ENCODE measurements around the gene ANGPTL4. TPM values are rescaled to one million over a fixed set of nuclear protein-coding genes. Genes with fewer than 3 reads are reported as not detected.
"Not testable (repeated sequence)": the region's sequence is repeated elsewhere in the genome, so short reads cannot be mapped to it uniquely, and the experiment has no call there.

Gene ANGPTL4
- total RNA-seq, 1 experiment from 2014 or later = 1.7 TPM

GRCh38 chr19:8404391-8405151 is 40.6 kb downstream of the ANGPTL4 start:
- no peak overlapping the region for H3K27ac ChIP-seq (ENCODE audit: low read depth, low read length, poor library complexity, severe bottlenecking)
- H3K36me3 ChIP-seq (ENCODE audit: insufficient read depth, low read length, poor library complexity, severe bottlenecking) = peaks cover 3% of the 10 kb centered on the region
- BruUV-seq (replicated peaks) = no TSS peak
- H3K9me3 ChIP-seq (ENCODE audit: low read depth, low read length, poor library complexity, severe bottlenecking) = no peaks in the 10 kb centered on the region
- no peaks in the 10 kb centered on the region for H3K27me3 ChIP-seq (replicated peaks; ENCODE audit: insufficient read depth, low read depth, low read length, poor library complexity)
- CTCF ChIA-PET = no interaction called here
- intact Hi-C loops (cut with micrococcal nuclease; ENCODE audit: unreplicated experiment) = no loop called here
- TF ChIP-seq EZH2 (IDR thresholded peaks at IDR 0.05; ENCODE audit: borderline replicate concordance, low read depth, low read length, poor library complexity, severe bottlenecking) (no peak), CTCF (conservative IDR thresholded peaks at IDR 0.05; ENCODE audit: low read depth, low read length) (no peak)
- DNase-seq (ENCODE audit: low spot score) = no peak
- H3K4me1 ChIP-seq (ENCODE audit: insufficient read depth, low read length, poor library complexity, severe bottlenecking) = no peaks in the 10 kb centered on the region
- H3K4me3 ChIP-seq (ENCODE audit: low read depth, low read length, poor library complexity, severe bottlenecking) = no peak overlapping the region
- POLR2A ChIA-PET (ENCODE audit: low non-redundant PET) = no interaction called here

DNA sequence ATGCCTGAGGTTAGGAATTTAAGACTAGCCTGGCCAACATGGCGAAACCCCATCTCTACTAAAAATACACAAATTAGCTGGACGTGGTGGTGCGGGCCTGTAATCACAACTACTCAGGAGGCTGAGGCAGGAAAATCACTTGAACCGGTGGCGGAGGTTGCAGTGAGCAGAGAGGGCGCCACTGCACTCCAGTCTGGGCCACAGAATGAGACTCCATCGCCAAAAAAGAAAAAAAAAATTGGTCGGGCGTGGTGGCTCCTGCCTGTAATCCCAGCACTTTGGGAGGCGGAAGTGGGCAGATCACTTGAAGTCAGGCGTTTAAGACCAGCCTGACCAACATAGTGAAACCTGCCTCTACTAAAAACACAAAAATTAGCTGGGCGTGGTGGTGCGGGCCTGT is 46.8 kb downstream of the ANGPTL4 start:
- H3K27ac ChIP-seq (ENCODE audit: low read depth, low read length, poor library complexity, severe bottlenecking); CTCF ChIA-PET; H3K4me1 ChIP-seq (ENCODE audit: insufficient read depth, low read length, poor library complexity, severe bottlenecking); H3K4me3 ChIP-seq (ENCODE audit: low read depth, low read length, poor library complexity, severe bottlenecking); H3K27me3 ChIP-seq (replicated peaks; ENCODE audit: insufficient read depth, low read depth, low read length, poor library complexity); intact Hi-C loops (cut with micrococcal nuclease; ENCODE audit: unreplicated experiment); H3K36me3 ChIP-seq (ENCODE audit: insufficient read depth, low read length, poor library complexity, severe bottlenecking); DNase-seq (ENCODE audit: low spot score); H3K9me3 ChIP-seq (ENCODE audit: low read depth, low read length, poor library complexity, severe bottlenecking); POLR2A ChIA-PET (ENCODE audit: low non-redundant PET); BruUV-seq (replicated peaks): not testable (repeated sequence)
- 0 out of 2 replicates have a peak, but pooled peaks have one; percentile 17 for TF ChIP-seq CTCF (conservative IDR thresholded peaks at IDR 0.05; ENCODE audit: low read depth, low read length)

GRCh38 chr19:8412783-8413628 is 49.1 kb downstream of the ANGPTL4 start, which contains the start of gene MARCHF2:
MARCHF2 (plus strand) TSS chr19:8413305; CDS start chr19:8421841, 8,536 bp downstream.
- TF ChIP-seq CTCF (conservative IDR thresholded peaks at IDR 0.05; ENCODE audit: low read depth, low read length) = peak; percentile 67
- no peak for TF ChIP-seq EZH2 (IDR thresholded peaks at IDR 0.05; ENCODE audit: borderline replicate concordance, low read depth, low read length, poor library complexity, severe bottlenecking)
- CTCF ChIA-PET = interaction anchor here (0.5 to 0.8 kb wide), 8 partner anchors 23 to 281 kb away, joined by 3 to 5 read pairs (median 4); partner anchors contain the start of genes HNRNPM and RAB11B
- DNase-seq (ENCODE audit: low spot score) = peak; percentile 97
- Histone ChIP-seq H3K27ac (ENCODE audit: low read depth, low read length, poor library complexity, severe bottlenecking) (peak within 1 kb of the TSS; percentile 57), H3K36me3 (ENCODE audit: insufficient read depth, low read length, poor library complexity, severe bottlenecking) (no peaks in the 10 kb centered on the region), H3K4me3 (ENCODE audit: low read depth, low read length, poor library complexity, severe bottlenecking) (peak within 1 kb of the TSS; percentile 68), H3K4me1 (ENCODE audit: insufficient read depth, low read length, poor library complexity, severe bottlenecking) (no peaks in the 10 kb centered on the region), H3K27me3 (replicated peaks; ENCODE audit: insufficient read depth, low read depth, low read length, poor library complexity) (no peaks in the 10 kb centered on the region), H3K9me3 (ENCODE audit: low read depth, low read length, poor library complexity, severe bottlenecking) (no peaks in the 10 kb centered on the region)
- no TSS peak for BruUV-seq (replicated peaks)
- POLR2A ChIA-PET (ENCODE audit: low non-redundant PET) = interaction anchor here (0.5 to 0.6 kb wide), 2 partner anchors 12 to 38 kb away, joined by 4 to 6 read pairs; no protein-coding TSS in a partner anchor
- intact Hi-C loops (cut with micrococcal nuclease; ENCODE audit: unreplicated experiment) = no loop called here

Measured in A673 (cell line).